HL-60 (cell line): ENCODE measurements around the gene SRBD1.

Source experiments
- DNase-seq, 2 experiments: peaks; one replicate each; pipeline ENCODE4 v3.0.0-alpha.2; 2010 to 2020; ENCODE audit warnings: low read depth in 1 of 2, low spot score in 1 of 2
- H3K27ac ChIP-seq: fragments of 250-450 bp; sonication (Bioruptor Pico); replicated peaks from 2 replicates; pipeline ENCODE4 v1.5.1; 2020; ENCODE audit warnings: mild to moderate bottlenecking, moderate library complexity
- H3K27me3 ChIP-seq: fragments of 250-450 bp; sonication (Bioruptor Pico); 2 replicates; pipeline ENCODE4 v1.5.1; 2021; ENCODE audit warnings: mild to moderate bottlenecking, moderate library complexity; ENCODE audit not compliant: insufficient read depth, poor library complexity, severe bottlenecking
- H3K4me3 ChIP-seq: replicated peaks from 2 replicates; pipeline ENCODE4 v1.5.1; 2011; ENCODE audit warnings: mild to moderate bottlenecking, control low read depth, low read length; ENCODE audit not compliant: insufficient read depth
- GABPA ChIP-seq: IDR thresholded peaks from 2 replicates; pipeline ENCODE4 v1.6.1; 2012; ENCODE audit warnings: low read depth
- POLR2AphosphoS5 ChIP-seq: IDR thresholded peaks from 2 replicates; pipeline ENCODE4 v1.6.1; 2012; ENCODE audit warnings: low read depth
- SPI1 ChIP-seq: IDR thresholded peaks from 2 replicates; pipeline ENCODE4 v1.6.1; 2012; ENCODE audit warnings: low read depth, mild to moderate bottlenecking, borderline replicate concordance
- TF ChIP-seq, protein P1 (sequence below): IDR thresholded peaks from 2 replicates; pipeline ENCODE4 v1.6.1; 2012; ENCODE audit warnings: low read depth; ENCODE audit not compliant: insufficient replicate concordance
- TF ChIP-seq, protein P2 (sequence below): IDR thresholded peaks from one replicate; pipeline ENCODE4 v1.5.1; 2011; ENCODE audit warnings: low read length, control low read depth, inconsistent platforms; ENCODE audit not compliant: insufficient read depth

Gene SRBD1

DNA sequence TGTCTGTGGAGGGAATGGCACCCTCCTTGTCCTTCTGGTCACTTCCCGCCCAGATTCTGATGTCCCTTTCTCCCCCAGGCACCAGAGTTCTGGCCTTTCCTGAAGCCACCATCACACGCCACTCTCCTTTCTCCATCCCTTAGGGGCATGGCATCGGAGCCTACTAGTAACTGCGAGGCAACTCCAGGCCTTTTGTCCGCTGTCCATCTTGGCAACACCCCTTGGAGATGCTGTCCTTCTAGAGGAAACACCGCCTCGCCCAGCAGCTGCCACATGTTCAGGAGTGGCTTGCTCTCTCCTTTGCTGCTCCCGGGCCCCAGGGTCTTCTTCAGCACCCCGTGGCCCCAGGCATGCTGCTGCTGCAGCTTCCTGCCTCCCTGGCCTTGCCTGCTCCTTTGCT lies 267.0 kb downstream of the SRBD1 start:
- TF ChIP-seq SPI1, result no peak
- TF ChIP-seq GABPA, result no peak
- TF ChIP-seq, protein P1, sequence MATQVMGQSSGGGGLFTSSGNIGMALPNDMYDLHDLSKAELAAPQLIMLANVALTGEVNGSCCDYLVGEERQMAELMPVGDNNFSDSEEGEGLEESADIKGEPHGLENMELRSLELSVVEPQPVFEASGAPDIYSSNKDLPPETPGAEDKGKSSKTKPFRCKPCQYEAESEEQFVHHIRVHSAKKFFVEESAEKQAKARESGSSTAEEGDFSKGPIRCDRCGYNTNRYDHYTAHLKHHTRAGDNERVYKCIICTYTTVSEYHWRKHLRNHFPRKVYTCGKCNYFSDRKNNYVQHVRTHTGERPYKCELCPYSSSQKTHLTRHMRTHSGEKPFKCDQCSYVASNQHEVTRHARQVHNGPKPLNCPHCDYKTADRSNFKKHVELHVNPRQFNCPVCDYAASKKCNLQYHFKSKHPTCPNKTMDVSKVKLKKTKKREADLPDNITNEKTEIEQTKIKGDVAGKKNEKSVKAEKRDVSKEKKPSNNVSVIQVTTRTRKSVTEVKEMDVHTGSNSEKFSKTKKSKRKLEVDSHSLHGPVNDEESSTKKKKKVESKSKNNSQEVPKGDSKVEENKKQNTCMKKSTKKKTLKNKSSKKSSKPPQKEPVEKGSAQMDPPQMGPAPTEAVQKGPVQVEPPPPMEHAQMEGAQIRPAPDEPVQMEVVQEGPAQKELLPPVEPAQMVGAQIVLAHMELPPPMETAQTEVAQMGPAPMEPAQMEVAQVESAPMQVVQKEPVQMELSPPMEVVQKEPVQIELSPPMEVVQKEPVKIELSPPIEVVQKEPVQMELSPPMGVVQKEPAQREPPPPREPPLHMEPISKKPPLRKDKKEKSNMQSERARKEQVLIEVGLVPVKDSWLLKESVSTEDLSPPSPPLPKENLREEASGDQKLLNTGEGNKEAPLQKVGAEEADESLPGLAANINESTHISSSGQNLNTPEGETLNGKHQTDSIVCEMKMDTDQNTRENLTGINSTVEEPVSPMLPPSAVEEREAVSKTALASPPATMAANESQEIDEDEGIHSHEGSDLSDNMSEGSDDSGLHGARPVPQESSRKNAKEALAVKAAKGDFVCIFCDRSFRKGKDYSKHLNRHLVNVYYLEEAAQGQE, result no peak
- TF ChIP-seq POLR2AphosphoS5, result no peak
- TF ChIP-seq, protein P2, sequence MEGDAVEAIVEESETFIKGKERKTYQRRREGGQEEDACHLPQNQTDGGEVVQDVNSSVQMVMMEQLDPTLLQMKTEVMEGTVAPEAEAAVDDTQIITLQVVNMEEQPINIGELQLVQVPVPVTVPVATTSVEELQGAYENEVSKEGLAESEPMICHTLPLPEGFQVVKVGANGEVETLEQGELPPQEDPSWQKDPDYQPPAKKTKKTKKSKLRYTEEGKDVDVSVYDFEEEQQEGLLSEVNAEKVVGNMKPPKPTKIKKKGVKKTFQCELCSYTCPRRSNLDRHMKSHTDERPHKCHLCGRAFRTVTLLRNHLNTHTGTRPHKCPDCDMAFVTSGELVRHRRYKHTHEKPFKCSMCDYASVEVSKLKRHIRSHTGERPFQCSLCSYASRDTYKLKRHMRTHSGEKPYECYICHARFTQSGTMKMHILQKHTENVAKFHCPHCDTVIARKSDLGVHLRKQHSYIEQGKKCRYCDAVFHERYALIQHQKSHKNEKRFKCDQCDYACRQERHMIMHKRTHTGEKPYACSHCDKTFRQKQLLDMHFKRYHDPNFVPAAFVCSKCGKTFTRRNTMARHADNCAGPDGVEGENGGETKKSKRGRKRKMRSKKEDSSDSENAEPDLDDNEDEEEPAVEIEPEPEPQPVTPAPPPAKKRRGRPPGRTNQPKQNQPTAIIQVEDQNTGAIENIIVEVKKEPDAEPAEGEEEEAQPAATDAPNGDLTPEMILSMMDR, result no peak
- H3K27ac ChIP-seq, result no peak overlapping the region
- H3K4me3 ChIP-seq, result no peak overlapping the region
- DNase-seq, result no peak
- no peaks in the 10 kb centered on the region for H3K27me3 ChIP-seq

DNA sequence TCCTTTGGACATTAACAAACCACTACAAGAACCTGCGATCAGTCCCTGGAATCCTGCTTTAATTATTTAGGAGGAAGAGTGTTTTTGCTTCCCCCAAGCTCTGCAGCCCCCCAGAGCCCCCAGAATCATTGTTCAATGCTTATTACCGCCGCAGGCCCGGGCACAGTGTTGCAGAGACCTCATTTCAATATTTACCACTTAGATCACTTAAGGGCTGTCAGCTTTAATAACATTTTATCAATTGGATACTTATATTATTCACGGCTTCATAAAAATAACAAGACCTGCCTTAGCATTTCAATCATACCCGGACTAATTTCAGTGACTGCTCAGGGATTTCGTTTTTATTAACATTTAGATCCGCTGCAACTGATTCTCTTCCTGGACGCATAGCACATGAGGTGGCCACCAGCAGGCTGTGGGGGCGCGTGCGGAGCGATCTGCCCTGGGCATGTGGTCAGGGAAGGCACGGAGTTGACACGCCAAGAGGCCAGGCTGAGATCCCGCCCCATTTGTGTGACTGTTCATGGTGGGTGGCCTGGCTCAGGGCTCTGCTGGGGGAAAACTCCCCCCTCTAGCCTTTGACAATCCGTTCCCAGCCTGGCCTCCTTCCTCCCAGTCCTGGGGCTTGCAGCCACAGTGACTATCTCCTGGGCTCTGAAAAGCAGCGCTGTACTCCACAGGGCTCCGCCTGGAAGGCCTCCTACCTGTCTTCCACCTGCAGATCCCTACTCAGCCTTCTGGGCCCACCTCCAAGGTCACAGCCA lies 267.6 kb downstream of the SRBD1 start:
- Histone ChIP-seq H3K27me3 (no peaks in the 10 kb centered on the region), H3K27ac (no peak overlapping the region), H3K4me3 (no peak overlapping the region)
- TF ChIP-seq SPI1 (no peak), POLR2AphosphoS5 (no peak), GABPA (no peak)
- TF ChIP-seq, protein P2, result no peak
- TF ChIP-seq, protein P1, result no peak
- DNase-seq, result no peak

DNA sequence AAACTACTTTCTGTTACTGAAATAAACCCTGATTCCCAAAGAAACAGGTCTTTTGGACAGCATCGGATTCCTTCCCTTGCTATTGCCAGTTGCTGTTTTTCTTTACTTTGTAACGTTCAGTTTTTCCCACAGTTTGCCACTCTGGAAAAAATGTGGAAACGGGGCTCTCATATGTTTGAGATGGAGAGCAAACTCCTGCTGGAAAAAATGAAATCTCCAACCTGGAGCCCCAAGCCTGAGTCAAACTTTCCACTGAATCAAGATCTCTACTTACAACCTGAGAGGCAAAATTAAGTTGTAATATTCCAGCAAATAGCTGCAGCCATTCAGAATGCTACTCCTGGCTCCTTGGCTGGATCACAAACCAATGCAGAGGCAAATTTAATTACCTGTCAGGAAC lies 270.7 kb downstream of the SRBD1 start:
- Histone ChIP-seq H3K27me3 (no peaks in the 10 kb centered on the region), H3K4me3 (no peak overlapping the region), H3K27ac (no peak overlapping the region)
- DNase-seq, result no peak
- TF ChIP-seq GABPA (no peak), POLR2AphosphoS5 (no peak), SPI1 (no peak)
- TF ChIP-seq, protein P2, result no peak
- TF ChIP-seq, protein P1, result no peak
